Measurements from ENCODE around the gene CACNA1S. TPM values are rescaled to one million over a fixed set of nuclear protein-coding genes. Genes with fewer than 3 reads are reported as not detected.

Gene CACNA1S
- total and polyA plus RNA-seq, 2 donors (not counting 1 experiment from before 2014, with no cell fraction given), result not detected

GRCh38 chr1:201105688-201106087 is 6.5 kb downstream of the CACNA1S start:
- no peak overlapping the region for H3K4me3 ChIP-seq (ENCODE audit: control extremely low read depth in 1 of 5, extremely low read depth in 1 of 5, insufficient read depth in 1 of 5, low read depth in 2 of 5, low read length in 4 of 5)
- H4K20me1 ChIP-seq (ENCODE audit: control insufficient read depth, insufficient read depth, low read length, poor library complexity, severe bottlenecking), result no peaks in the 10 kb centered on the region
- H3K9ac ChIP-seq (ENCODE audit: low read length), result no peak overlapping the region
- no peaks in the 10 kb centered on the region for H3K79me2 ChIP-seq (ENCODE audit: control insufficient read depth, insufficient read depth, low read length)
- ATAC-seq (ENCODE audit: low read depth) (no peak), DNase-seq (no peak)
- no peak overlapping the region for H3K4me2 ChIP-seq (replicated peaks; ENCODE audit: low read depth, low read length, poor library complexity, severe bottlenecking)
- no peak overlapping the region for H2AFZ ChIP-seq (ENCODE audit: insufficient read depth, low read depth, low read length, poor library complexity, severe bottlenecking)
- TF ChIP-seq CTCF (IDR thresholded peaks at IDR 0.05) (no peak), EZH2 (IDR thresholded peaks at IDR 0.05; ENCODE audit: borderline replicate concordance, insufficient read depth, low read depth, low read length, poor library complexity, severe bottlenecking) (no peak)
- ChIA-PET CTCF (no interaction called here), POLR2A (no interaction called here)
- WGBS (ENCODE audit: insufficient coverage), result 82% methylated on average over 5 of the region's 5 CpGs
- no peaks in the 10 kb centered on the region for H3K9me3 ChIP-seq (ENCODE audit: control extremely low read depth in 1 of 3, control insufficient read depth in 2 of 3, insufficient read depth in 1 of 3, low read length in 2 of 3)
- H3K27me3 Mint-ChIP-seq, result peaks cover 4% of the 10 kb centered on the region
- H3K27ac ChIP-seq (ENCODE audit: low read length in 2 of 2), result no peak overlapping the region
- no peaks in the 10 kb centered on the region for H3K36me3 ChIP-seq (replicated peaks in 1 of 2; ENCODE audit: control extremely low read depth in 1 of 2, control insufficient read depth in 1 of 2, extremely low read depth in 1 of 2, insufficient read depth in 2 of 2, low read length in 1 of 2)
- intact Hi-C loops (cut with micrococcal nuclease), result no loop called here
- no peaks in the 10 kb centered on the region for H3K4me1 ChIP-seq (ENCODE audit: control insufficient read depth in 2 of 2, insufficient read depth in 2 of 2, low read length in 2 of 2)
- no peaks in the 10 kb centered on the region for H3K9me3 Mint-ChIP-seq (ENCODE audit: insufficient read depth)
- no peak overlapping the region for H3K27ac Mint-ChIP-seq
- H3K4me3 Mint-ChIP-seq, result no peak overlapping the region
- H3K4me1 Mint-ChIP-seq, result no peaks in the 10 kb centered on the region
- no peaks in the 10 kb centered on the region for H3K27me3 ChIP-seq (replicated peaks in 1 of 4; ENCODE audit: control extremely low read depth in 1 of 4, control insufficient read depth in 3 of 4, insufficient read depth in 4 of 4, low read length in 3 of 4)

GRCh38 chr1:201104141-201104540 is 8.1 kb downstream of the CACNA1S start:
- no CpG with 5 or more reads among the region's 1 CpG for WGBS (ENCODE audit: insufficient coverage)
- Histone ChIP-seq H3K36me3 (replicated peaks in 1 of 2; ENCODE audit: control extremely low read depth in 1 of 2, control insufficient read depth in 1 of 2, extremely low read depth in 1 of 2, insufficient read depth in 2 of 2, low read length in 1 of 2) (no peaks in the 10 kb centered on the region), H3K4me1 (ENCODE audit: control insufficient read depth in 2 of 2, insufficient read depth in 2 of 2, low read length in 2 of 2) (no peaks in the 10 kb centered on the region), H3K9me3 (ENCODE audit: control extremely low read depth in 1 of 3, control insufficient read depth in 2 of 3, insufficient read depth in 1 of 3, low read length in 2 of 3) (no peaks in the 10 kb centered on the region), H3K27me3 (replicated peaks in 1 of 4; ENCODE audit: control extremely low read depth in 1 of 4, control insufficient read depth in 3 of 4, insufficient read depth in 4 of 4, low read length in 3 of 4) (no peaks in the 10 kb centered on the region), H3K4me2 (replicated peaks; ENCODE audit: low read depth, low read length, poor library complexity, severe bottlenecking) (no peak overlapping the region), H3K4me3 (ENCODE audit: control extremely low read depth in 1 of 5, extremely low read depth in 1 of 5, insufficient read depth in 1 of 5, low read depth in 2 of 5, low read length in 4 of 5) (no peak overlapping the region), H3K9ac (ENCODE audit: low read length) (no peak overlapping the region), H4K20me1 (ENCODE audit: control insufficient read depth, insufficient read depth, low read length, poor library complexity, severe bottlenecking) (no peaks in the 10 kb centered on the region), H3K79me2 (ENCODE audit: control insufficient read depth, insufficient read depth, low read length) (no peaks in the 10 kb centered on the region), H3K27ac (ENCODE audit: low read length in 2 of 2) (no peak overlapping the region), H2AFZ (ENCODE audit: insufficient read depth, low read depth, low read length, poor library complexity, severe bottlenecking) (no peak overlapping the region)
- ChIA-PET CTCF (no interaction called here), POLR2A (no interaction called here)
- intact Hi-C loops (cut with micrococcal nuclease), result no loop called here
- no peak overlapping the region for H3K27ac Mint-ChIP-seq
- H3K9me3 Mint-ChIP-seq (ENCODE audit: insufficient read depth), result no peaks in the 10 kb centered on the region
- H3K4me3 Mint-ChIP-seq, result no peak overlapping the region
- no peak for TF ChIP-seq EZH2 (IDR thresholded peaks at IDR 0.05; ENCODE audit: borderline replicate concordance, insufficient read depth, low read depth, low read length, poor library complexity, severe bottlenecking)
- TF ChIP-seq CTCF (IDR thresholded peaks at IDR 0.05), result no peak
- no peak for DNase-seq
- no peak for ATAC-seq (ENCODE audit: low read depth)
- H3K4me1 Mint-ChIP-seq, result no peaks in the 10 kb centered on the region
- H3K27me3 Mint-ChIP-seq, result peaks cover 7% of the 10 kb centered on the region

Data from B cell (primary cell).